Liver (tissue), 9 donors: ENCODE results near the gene ARHGEF4. TPM values are rescaled to one million over a fixed set of nuclear protein-coding genes. Genes with fewer than 3 reads are reported as not detected.

Experiments
- DNase-seq: peaks from one replicate; pipeline ENCODE4 v3.0.0-alpha.2; 2017; ENCODE audit warnings: low spot score
- H3K27ac ChIP-seq, 2 donors: one replicate each; pipeline ENCODE4 v1.7.0; 2013; ENCODE audit warnings: inconsistent platforms in 2 of 2, low read length in 2 of 2, control low read depth in 1 of 2, low read depth in 1 of 2, mild to moderate bottlenecking in 1 of 2
- H3K27me3 ChIP-seq, 4 donors: one replicate each; pipeline versions ENCODE4 v1.6.1 to v1.7.0; 2013; ENCODE audit warnings: low read length in 3 of 4, inconsistent platforms in 1 of 4, mild to moderate bottlenecking in 1 of 4, moderate library complexity in 1 of 4; ENCODE audit not compliant: control insufficient read depth in 4 of 4, insufficient read depth in 4 of 4
- H3K36me3 ChIP-seq, 4 donors: one replicate each; pipeline versions ENCODE4 v1.6.1 to v1.7.0; 2013; ENCODE audit warnings: low read length in 3 of 4, mild to moderate bottlenecking in 3 of 4, low read depth in 1 of 4, moderate library complexity in 1 of 4; ENCODE audit not compliant: control insufficient read depth in 4 of 4, insufficient read depth in 3 of 4
- H3K4me1 ChIP-seq, 4 donors: one replicate each; pipeline versions ENCODE4 v1.6.1 to v1.7.0; 2013; ENCODE audit warnings: low read length in 3 of 4, mild to moderate bottlenecking in 3 of 4, moderate library complexity in 1 of 4; ENCODE audit not compliant: control insufficient read depth in 4 of 4, insufficient read depth in 4 of 4
- H3K4me3 ChIP-seq, 3 donors: one replicate each; pipeline versions ENCODE4 v1.6.1 to v1.7.0; 2013; ENCODE audit warnings: low read length in 3 of 3, control low read depth in 1 of 3, low read depth in 1 of 3, mild to moderate bottlenecking in 1 of 3
- H3K9ac ChIP-seq, 2 donors: one replicate each; pipeline ENCODE4 v1.7.0; 2013; ENCODE audit warnings: low read length in 2 of 2, mild to moderate bottlenecking in 2 of 2, moderate library complexity in 2 of 2, control low read depth in 1 of 2, low read depth in 1 of 2
- H3K9me3 ChIP-seq, 4 donors: one replicate each; pipeline versions ENCODE4 v1.6.1 to v1.7.0; 2013; ENCODE audit warnings: low read length in 3 of 4; ENCODE audit not compliant: control insufficient read depth in 4 of 4
- CTCF ChIP-seq: fragments of 150-350 bp; IDR thresholded peaks from 2 replicates; pipeline ENCODE4 v1.5.1; 2017; ENCODE audit warnings: improper control_type of control experiment, low read depth, low read length; ENCODE audit not compliant: missing input control
- EGR1 ChIP-seq, 2 donors: IDR thresholded peaks; 2 replicates each; pipeline ENCODE4 v1.6.1; 2016 to 2018; ENCODE audit warnings: antibody characterized with exemption in 2 of 2, low read depth in 2 of 2
- FOXA1 ChIP-seq: IDR thresholded peaks from 2 replicates; pipeline ENCODE4 v1.6.1; 2016; ENCODE audit warnings: antibody characterized with exemption
- FOXA2 ChIP-seq: IDR thresholded peaks from 2 replicates; pipeline ENCODE4 v1.6.1; 2016; ENCODE audit warnings: antibody characterized with exemption
- GABPA ChIP-seq, 2 donors: IDR thresholded peaks in 1 of 2; conservative IDR thresholded peaks in 1 of 2; 2 replicates each; pipeline ENCODE4 v1.6.1; 2016; ENCODE audit warnings: antibody characterized with exemption in 2 of 2, mild to moderate bottlenecking in 1 of 2, moderate library complexity in 1 of 2
- HNF4A ChIP-seq, 2 donors: conservative IDR thresholded peaks; 2 replicates each; pipeline ENCODE4 v1.6.1; 2016; ENCODE audit warnings: antibody characterized with exemption in 2 of 2, mild to moderate bottlenecking in 2 of 2
- HNF4G ChIP-seq: IDR thresholded peaks from 2 replicates; pipeline ENCODE4 v1.6.1; 2016; ENCODE audit warnings: antibody characterized with exemption
- JUND ChIP-seq, 2 donors: IDR thresholded peaks; 2 replicates each; pipeline ENCODE4 v1.6.1; 2016; ENCODE audit warnings: antibody characterized with exemption in 2 of 2
- MAX ChIP-seq: IDR thresholded peaks from 2 replicates; pipeline ENCODE4 v1.6.1; 2016; ENCODE audit warnings: antibody characterized with exemption
- NR2F2 ChIP-seq: IDR thresholded peaks from 2 replicates; pipeline ENCODE4 v1.6.1; 2016; ENCODE audit warnings: antibody characterized with exemption
- RAD21 ChIP-seq, 2 donors: IDR thresholded peaks; 2 replicates each; pipeline ENCODE4 v1.6.1; 2016; ENCODE audit warnings: antibody characterized with exemption in 2 of 2, mild to moderate bottlenecking in 2 of 2
- REST ChIP-seq: IDR thresholded peaks from 2 replicates; pipeline ENCODE4 v1.6.1; 2016; ENCODE audit warnings: antibody characterized with exemption, mild to moderate bottlenecking
- RXRA ChIP-seq, 2 donors: IDR thresholded peaks; 2 replicates each; pipeline ENCODE4 v1.6.1; 2017 to 2018; ENCODE audit warnings: antibody characterized with exemption in 2 of 2, mild to moderate bottlenecking in 1 of 2
- SP1 ChIP-seq: IDR thresholded peaks from 2 replicates; pipeline ENCODE4 v1.6.1; 2018; ENCODE audit warnings: antibody characterized with exemption, mild to moderate bottlenecking
- TAF1 ChIP-seq: conservative IDR thresholded peaks from 2 replicates; pipeline ENCODE4 v1.6.1; 2016; ENCODE audit warnings: antibody characterized with exemption, mild to moderate bottlenecking
- YY1 ChIP-seq: IDR thresholded peaks from 2 replicates; pipeline ENCODE4 v1.6.1; 2016; ENCODE audit warnings: antibody characterized with exemption, mild to moderate bottlenecking
- ZBTB33 ChIP-seq: IDR thresholded peaks from 2 replicates; pipeline ENCODE4 v1.6.1; 2016; ENCODE audit warnings: antibody characterized with exemption
- WGBS: extraction: QIAGEN DNeasy Blood & Tissue Kit; methylation state at CpG from one replicate; pipeline ENCODE4 v1.1.7; 2013; 5-methylcytosine and 5-hydroxymethylcytosine counted together
- polyA plus RNA-seq, 2 donors: library from polyadenylated mRNA; stranded (reverse) in 1 of 2; unstranded in 1 of 2; fragments of 200-250 nt in 1 of 2; fragments of >200 nt in 1 of 2; fragmentation: Nextera tagmentation in 1 of 2; extraction: Ambion mirVana in 1 of 2; gene quantifications; one replicate each; pipeline versions ENCODE4 v1.2.1 to v1.2.3, GENCODE V29; 2013 to 2015
- total RNA-seq, 2 donors: library from RNA; depleted of rRNA; stranded (reverse); fragments of >200 nt; gene quantifications; one replicate each; pipeline ENCODE4 v1.2.3, GENCODE V29; 2014
- TF ChIP-seq, protein P1 (sequence below): IDR thresholded peaks from 2 replicates; pipeline ENCODE4 v1.6.1; 2016; ENCODE audit warnings: antibody characterized with exemption
- donor health status: healthy.
- donor health status: healthy.
- donor health status: healthy.
- donor health status: healthy.
- donor health status: healthy.

The ARHGEF4 gene
- total and polyA plus RNA-seq, 4 donors, result 0.08 TPM; not detected in 2

DNA sequence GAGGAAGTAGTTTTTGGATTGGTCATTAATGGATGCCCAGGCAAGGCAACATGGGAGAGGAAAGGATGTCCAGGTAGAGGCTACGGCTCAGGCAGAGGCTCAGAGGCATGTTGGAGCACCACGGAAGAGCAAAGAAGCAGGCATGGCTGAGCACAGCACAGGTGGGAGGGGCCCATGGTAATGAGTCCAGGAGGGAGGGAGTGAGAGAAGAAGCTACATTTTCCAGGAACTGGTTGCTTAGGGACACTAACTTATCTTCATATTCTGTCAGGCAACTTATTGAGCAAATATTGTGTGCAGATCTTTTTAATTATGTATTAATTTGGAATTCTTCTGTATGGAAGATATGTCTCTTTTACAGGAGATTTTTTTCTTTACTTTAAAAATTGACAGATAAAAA lies 42.2 kb downstream of the ARHGEF4 start:
- no peak for TF ChIP-seq CTCF
- TF ChIP-seq FOXA1, result no peak
- TF ChIP-seq ZBTB33, result no peak
- TF ChIP-seq, protein P1, sequence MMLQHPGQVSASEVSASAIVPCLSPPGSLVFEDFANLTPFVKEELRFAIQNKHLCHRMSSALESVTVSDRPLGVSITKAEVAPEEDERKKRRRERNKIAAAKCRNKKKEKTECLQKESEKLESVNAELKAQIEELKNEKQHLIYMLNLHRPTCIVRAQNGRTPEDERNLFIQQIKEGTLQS, result no peak
- TF ChIP-seq FOXA2, result no peak
- no peak for TF ChIP-seq HNF4G
- no peak for TF ChIP-seq RAD21 (IDR thresholded peaks at IDR 0.05)
- no peak for TF ChIP-seq NR2F2
- TF ChIP-seq REST, result no peak
- TF ChIP-seq TAF1, result no peak
- no peak for TF ChIP-seq MAX
- no peak for TF ChIP-seq GABPA (IDR thresholded peaks at IDR 0.05 in 1 of 2, conservative IDR thresholded peaks at IDR 0.05 in 1 of 2)
- TF ChIP-seq SP1, result no peak
- no peak for TF ChIP-seq JUND (IDR thresholded peaks at IDR 0.05)
- TF ChIP-seq YY1, result no peak
- TF ChIP-seq EGR1 (IDR thresholded peaks at IDR 0.05; ENCODE audit: low read depth in 2 of 2), result no peak
- no peak for TF ChIP-seq RXRA (IDR thresholded peaks at IDR 0.05)
- TF ChIP-seq HNF4A (conservative IDR thresholded peaks at IDR 0.05), result no peak
- Histone ChIP-seq H3K9me3 (peaks cover 0 to 3% (median 0%) of the 10 kb centered on the region in 4 donors), H3K36me3 (no peaks in the 10 kb centered on the region), H3K4me3 (no peak overlapping the region), H3K4me1 (no peaks in the 10 kb centered on the region), H3K27ac (no peak overlapping the region), H3K9ac (no peak overlapping the region), H3K27me3 (no peaks in the 10 kb centered on the region)
- WGBS, result 78% methylated on average over 2 of the region's 2 CpGs
- no peak for DNase-seq
